GM11168 (cell line): ENCODE results near the gene DCLK1.

Experiments used
- in situ Hi-C: fragments of 300-500 bp; cut with MboI; formaldehyde crosslinking; loops from one replicate; pipeline ENCODE4 v1.12.0; 2022; ENCODE audit warnings: low sequenced_read_pairs; ENCODE audit not compliant: unreplicated experiment

DCLK1 gene

DNA sequence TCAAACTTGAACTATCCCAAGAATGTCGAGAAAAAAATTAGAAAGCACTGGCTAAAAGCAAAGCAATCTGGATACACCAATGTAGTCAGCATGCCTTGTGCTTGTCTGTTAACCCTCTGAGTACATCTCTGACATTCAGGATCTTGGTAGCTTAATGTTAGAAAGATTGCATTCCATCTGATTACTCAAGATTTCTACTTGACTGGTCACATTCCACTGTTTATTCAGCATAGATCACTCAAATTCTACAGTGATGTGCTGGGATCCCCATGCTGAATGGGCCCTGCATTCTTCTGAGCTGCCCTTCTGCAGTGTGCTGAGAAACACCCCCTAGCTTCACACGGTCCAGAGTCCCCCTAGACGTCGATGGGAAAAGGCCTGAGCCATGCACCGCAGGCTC is 359.3 kb downstream of the DCLK1 start:
- in situ Hi-C loops = no loop called here

DNA sequence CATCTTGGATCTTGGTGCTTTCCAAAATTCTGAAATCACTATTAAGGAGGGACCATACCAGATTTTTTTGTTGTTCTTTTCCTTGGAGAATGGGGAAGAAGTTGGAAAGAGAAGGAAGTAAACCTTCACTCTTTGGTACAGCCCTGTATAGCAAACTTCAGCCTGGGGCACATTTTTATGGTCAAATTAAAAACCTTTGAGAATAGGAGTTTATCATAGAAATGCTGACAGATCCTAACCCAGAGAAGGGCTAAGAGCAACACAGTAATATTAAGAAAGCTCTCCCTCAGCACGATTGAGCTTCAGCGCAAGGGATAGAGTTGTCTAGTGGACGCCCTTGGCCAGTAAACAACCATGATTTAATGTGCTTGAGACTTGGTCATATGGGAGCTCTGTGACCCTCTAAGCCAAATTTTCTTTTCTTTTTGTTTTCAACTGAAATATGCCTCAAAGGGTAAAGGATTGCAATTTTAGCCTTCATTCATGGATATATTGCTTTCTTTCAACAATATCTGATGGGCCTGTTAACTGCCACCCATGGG is 360.4 kb downstream of the DCLK1 start:
- in situ Hi-C loops = no loop called here

DNA sequence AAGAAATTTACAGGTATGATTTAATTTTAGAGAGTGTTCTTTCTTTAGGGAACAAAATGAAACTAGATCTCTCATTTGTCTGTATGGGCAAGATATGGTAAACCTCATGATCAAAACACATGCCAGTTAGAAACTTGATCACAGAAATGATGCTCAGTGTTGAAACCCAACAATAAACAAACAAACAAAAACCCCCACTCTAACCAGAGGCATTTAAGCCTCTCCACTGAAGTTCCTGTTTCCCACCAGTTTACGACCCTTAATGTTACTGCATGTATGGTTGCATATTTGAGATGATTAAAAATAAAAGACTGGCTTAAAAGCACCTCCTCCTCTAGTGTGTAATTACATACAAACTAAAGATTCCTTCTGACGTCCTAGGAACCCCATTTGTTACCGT is 361.4 kb downstream of the DCLK1 start:
- in situ Hi-C loops = no loop called here

DNA sequence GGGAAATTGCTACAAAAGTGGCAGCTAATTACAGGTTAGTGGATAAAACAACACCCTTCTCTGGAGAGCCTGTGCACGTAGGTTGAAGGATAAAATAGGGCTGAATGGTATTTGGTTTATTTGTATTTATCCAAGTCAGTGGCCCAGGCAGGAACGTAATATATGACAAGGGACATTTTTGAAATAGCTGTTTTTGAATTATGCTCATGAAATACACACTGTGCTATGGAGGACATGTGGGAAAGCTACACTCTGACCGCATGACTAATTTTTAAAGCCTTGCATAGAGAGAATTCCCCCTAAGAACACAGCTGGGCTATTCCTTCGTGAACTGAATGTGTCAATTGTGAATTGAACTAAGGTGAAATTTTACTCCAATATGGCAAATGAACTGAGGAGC is 362.6 kb downstream of the DCLK1 start:
- in situ Hi-C loops = no loop called here

GRCh38 chr13:35768073-35768472 is 363.1 kb downstream of the DCLK1 start:
- in situ Hi-C loops = no loop called here

GRCh38 chr13:35767256-35767976 is 363.8 kb downstream of the DCLK1 start:
- in situ Hi-C loops = no loop called here

GRCh38 chr13:35766663-35767062 is 364.5 kb downstream of the DCLK1 start:
- in situ Hi-C loops = no loop called here

DNA sequence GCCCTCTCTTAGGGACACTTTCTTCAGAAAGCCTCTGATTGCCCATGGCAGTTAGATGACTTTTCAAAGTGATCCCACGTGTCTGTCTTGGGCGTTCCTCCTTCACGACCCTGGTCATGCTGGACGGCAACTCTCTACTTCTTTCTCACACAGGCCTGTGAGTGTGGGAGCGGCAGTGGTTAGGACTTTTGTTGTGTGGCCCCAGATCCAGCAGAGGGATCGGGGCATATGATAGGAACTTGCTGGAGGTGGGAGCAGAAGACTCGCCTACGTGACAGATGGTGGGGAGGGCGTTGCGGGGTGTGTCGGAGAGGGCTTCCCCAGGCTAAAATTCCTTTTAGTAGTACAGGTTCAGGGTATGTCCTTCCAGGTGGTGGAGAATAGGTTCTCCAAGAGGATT is 365.2 kb downstream of the DCLK1 start:
- in situ Hi-C loops = no loop called here

DNA sequence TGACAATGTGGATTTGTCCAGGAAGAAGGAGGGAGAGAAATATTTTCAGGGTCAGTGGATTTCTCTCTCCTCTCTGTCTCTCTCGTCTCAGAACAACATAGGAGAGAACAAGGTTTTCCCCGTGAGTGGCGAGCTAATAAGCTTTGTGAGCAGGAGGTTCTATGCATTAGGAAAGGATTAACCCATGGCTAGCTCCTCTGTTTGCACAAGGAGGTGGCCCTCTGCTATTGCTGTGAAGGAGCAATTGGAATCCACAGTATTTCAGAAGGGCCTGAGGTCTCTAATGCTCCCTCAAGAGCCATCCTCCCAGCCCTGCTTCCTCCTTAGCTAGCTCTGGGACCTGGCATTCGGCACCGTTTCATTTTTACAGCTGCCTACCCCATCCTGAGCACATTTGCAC is 365.8 kb downstream of the DCLK1 start:
- in situ Hi-C loops = no loop called here

- in situ Hi-C loops = no loop called here
Measured at GRCh38 chr13:35764326-35765015, 366.7 kb downstream of the DCLK1 start.

DNA sequence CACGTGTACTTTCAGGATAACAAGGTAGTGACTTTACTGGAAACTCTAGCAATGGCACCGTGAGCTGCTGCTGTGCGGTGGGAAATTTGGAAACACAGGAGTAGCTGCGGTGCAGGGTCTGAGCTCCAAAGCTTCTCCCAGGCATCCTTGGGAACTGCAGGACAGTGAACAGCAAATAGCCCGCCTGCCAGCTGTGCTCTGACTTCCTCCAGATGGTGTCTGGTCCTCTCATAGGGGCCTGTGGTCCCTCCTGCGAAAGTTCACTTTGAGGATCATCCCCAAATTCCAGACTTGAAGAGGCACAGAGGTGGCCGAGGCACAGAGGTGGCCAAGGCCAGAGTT is 367.4 kb downstream of the DCLK1 start:
- in situ Hi-C loops = no loop called here

- in situ Hi-C loops = no loop called here
Measured at GRCh38 chr13:35763060-35763781, 368.0 kb downstream of the DCLK1 start.

DNA sequence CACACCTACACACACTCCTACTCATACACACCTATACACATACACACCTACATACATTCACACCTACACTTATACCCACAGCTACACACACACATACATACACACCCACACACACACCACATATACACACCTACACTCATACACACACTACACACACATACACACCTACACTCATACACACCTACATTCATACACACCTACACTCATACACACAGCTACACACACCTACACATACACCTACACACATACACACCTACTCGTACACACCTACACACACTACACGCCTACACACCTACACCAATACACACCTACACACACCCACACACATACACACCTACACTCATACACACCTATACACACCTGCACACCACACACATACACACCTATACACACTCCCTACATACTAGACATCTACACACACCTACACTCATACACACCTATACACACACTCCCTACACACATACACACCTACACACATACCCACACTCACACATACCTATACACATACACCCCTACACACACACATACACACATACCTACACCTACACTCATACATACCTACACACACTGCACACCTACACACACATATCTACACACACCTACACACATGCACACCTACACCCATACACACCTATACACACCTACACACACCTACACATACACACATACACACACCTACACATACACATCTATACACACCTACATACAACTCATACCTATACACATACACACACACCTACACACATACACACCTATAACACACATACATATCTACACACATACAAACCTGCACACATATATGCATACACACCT is 369.5 kb downstream of the DCLK1 start:
- in situ Hi-C loops = no loop called here

DNA sequence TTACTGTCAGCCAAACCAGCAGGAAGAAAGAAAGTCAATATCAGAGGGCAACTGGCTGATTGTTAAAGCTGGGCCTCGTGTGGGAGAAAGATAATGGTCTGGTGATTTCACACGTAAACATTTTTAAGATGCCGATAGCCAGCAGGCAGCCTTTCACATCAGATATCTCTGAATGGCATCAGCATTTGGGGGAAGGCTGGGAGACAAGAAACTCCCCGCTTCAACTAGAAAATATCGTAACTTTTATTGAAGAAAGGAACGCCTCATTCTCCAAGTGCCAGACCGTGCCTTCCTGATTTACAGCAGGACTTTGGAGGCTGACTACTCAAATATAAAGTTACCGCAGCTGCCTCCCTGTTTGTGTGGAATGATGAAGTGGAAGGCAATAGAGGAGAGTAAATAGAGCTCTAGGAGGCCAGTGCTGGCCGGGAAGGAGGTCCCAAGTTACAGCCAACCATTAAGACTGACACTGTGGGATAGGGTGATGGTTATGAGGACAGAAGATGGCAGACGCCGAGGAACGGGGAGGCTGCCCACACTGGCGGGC is 370.4 kb downstream of the DCLK1 start:
- in situ Hi-C loops = no loop called here

DNA sequence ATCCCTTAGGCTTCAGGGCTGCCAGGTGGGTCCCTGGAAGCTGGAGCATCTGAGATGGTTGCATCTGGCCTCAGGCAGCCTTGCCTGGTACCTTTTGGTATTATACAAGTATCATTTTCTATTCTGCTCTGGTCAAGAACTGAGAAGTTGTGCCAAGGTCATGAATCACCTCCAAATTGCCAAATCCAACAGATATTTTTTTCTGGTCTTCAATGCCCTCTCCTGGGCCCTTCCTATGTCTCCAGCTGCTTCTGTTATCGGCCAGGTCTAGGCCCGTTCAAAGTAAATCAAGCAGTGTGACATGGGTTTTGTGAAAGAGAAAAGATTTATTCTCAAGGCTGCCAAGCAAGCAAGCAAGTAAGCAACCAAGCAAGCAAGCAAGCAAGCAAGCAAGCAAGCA is 383.6 kb downstream of the DCLK1 start:
- in situ Hi-C loops = no loop called here

DNA sequence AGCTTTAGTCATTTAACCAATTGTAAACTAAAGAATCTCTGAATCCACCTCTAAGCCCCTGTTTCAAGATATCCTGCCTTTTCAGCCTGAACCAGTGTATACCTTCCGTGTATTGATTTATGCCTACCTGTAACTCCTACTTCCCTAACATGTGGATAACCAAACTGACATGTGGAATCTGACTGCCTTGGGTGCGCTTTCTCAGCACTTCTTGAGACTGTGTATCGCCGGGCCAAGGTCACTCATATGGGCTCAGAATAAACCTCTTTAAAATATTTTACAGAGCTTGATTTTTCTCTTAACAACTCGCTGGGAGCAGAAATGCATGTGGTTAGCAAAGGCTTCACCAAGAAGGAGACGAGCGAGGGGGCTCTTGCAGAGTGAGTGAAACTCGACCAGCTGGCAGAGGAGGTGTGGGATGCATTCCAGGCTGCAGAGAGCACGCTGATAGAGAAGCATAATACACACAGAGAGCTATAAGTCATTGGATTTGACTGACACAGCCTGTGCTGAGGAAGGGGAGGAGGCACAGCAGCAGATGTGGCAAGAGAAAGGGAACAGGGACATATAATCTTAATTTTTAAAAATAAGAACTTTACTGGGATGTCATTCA is 386.5 kb downstream of the DCLK1 start:
- in situ Hi-C loops = no loop called here

- in situ Hi-C loops = no loop called here
Measured at GRCh38 chr13:35744144-35744543, 387.0 kb downstream of the DCLK1 start.

DNA sequence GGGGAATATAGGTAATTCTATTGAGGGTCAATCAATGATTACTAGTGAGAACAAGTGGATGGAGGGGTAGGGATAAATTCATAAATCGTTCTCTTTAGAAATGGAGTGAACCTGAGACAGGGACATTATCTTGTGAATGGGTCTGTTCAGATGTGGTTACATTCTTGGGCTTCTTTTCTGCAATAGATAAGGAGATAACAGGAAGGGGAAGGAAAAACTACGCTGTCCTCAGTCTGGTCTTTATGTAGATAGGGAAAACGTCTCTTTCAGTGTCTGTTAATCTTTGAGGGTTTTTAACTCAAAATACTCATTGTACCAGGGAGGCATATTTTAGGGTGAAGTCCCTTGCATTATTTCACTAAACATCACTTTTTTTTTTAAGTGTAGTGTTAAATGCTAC is 388.0 kb downstream of the DCLK1 start:
- in situ Hi-C loops = no loop called here

DNA sequence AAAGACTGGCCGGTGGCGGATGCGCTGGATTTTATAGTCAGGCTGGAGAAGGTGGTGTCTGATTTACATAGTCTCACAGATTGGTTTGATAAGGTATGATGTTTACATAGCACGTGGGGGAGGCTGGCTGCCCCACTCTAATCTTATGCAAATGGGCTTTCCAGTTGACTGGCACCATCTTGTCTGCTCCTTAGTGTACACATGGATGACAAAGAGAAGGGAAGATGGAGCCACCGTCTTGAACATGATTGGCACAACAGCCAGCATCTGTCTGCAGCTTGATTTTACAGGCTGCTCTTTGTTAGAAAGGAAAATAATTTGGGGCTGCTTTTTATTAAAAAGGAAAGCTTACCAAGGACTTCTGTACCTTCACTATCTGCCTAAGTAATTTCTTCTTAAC is 389.5 kb downstream of the DCLK1 start:
- in situ Hi-C loops = no loop called here

DNA sequence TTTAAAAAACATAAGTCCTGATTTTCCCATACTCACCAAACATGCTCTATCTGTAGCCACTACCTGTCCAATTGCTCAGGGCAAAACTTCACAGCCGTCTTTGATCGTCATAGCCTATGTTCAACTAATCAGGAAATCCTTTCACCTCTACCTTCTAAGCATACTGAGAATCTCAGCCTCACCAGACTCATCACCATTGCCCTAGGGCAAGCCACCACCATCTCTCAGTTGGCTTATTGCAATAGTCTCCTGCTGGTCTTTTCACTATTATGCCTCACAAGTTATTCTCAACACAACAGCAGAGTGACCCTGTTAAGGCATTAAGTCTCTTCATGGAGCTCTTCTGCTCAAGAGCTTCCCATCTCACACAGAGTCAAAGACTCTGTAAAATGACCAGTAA is 394.3 kb downstream of the DCLK1 start:
- in situ Hi-C loops = no loop called here
